ENCODE results near the gene CES5A.
"Not testable (repeated sequence)": the region's sequence is repeated elsewhere in the genome, so short reads cannot be mapped to it uniquely, and the experiment has no call there.

CES5A gene

DNA sequence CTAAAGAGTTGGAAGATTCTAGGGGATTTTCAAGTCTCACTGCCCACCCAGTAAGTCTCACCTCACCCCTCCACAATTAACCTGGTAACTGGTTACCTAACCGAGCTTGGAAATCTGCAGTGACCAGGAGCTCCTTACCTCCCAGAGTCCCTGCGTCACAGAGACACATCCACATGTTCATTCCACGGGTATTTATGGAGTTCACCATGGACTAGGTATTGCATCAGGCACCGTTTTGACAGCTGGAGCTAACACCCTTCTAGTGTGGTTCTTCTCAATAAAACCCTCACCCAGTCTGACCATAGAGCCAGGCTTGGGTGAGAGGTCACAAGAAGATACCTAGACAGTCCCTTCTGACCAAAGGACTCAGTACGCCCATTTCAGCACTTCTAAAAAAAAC, 2.1 kb downstream of the CES5A start:
- H3K27me3 ChIP-seq (ENCODE audit: insufficient read depth, low read depth, severe bottlenecking) = no peaks in the 10 kb centered on the region
- H3K4me3 ChIP-seq (ENCODE audit: low read depth, low read length) = no peak overlapping the region
- DNase-seq = no peak
- H3K9me3 ChIP-seq (ENCODE audit: severe bottlenecking) = no peaks in the 10 kb centered on the region
- no peaks in the 10 kb centered on the region for H3K36me3 ChIP-seq
- TF ChIP-seq, protein P1, sequence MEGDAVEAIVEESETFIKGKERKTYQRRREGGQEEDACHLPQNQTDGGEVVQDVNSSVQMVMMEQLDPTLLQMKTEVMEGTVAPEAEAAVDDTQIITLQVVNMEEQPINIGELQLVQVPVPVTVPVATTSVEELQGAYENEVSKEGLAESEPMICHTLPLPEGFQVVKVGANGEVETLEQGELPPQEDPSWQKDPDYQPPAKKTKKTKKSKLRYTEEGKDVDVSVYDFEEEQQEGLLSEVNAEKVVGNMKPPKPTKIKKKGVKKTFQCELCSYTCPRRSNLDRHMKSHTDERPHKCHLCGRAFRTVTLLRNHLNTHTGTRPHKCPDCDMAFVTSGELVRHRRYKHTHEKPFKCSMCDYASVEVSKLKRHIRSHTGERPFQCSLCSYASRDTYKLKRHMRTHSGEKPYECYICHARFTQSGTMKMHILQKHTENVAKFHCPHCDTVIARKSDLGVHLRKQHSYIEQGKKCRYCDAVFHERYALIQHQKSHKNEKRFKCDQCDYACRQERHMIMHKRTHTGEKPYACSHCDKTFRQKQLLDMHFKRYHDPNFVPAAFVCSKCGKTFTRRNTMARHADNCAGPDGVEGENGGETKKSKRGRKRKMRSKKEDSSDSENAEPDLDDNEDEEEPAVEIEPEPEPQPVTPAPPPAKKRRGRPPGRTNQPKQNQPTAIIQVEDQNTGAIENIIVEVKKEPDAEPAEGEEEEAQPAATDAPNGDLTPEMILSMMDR (IDR thresholded peaks at IDR 0.05; ENCODE audit: low read depth, low read length) = no peak
- no peak overlapping the region for H3K27ac ChIP-seq

DNA sequence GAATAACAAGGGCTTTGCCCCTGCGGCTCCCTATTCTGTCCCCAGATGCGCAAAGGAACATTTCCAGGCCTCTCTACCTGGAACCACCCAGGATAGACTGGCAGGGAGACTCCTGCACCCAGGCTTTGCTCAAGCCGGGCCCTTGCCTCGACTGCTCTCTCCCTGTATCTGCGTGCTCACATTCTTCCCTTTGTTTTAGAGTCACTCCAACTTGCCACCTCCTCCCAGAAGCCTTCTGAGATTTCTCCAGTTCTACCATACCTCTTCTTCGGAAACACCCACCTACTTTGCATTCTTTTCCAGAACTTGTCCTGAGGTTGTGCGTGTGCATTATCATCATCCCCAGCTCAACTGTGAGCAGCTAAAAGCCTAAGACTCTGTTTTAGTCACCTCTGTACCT, 3.0 kb downstream of the CES5A start:
- no peak overlapping the region for H3K27ac ChIP-seq
- H3K4me3 ChIP-seq (ENCODE audit: low read depth, low read length) = no peak overlapping the region
- DNase-seq = no peak
- TF ChIP-seq, protein P1 (IDR thresholded peaks at IDR 0.05; ENCODE audit: low read depth, low read length) = no peak
- no peaks in the 10 kb centered on the region for H3K27me3 ChIP-seq (ENCODE audit: insufficient read depth, low read depth, severe bottlenecking)
- no peaks in the 10 kb centered on the region for H3K36me3 ChIP-seq
- no peaks in the 10 kb centered on the region for H3K9me3 ChIP-seq (ENCODE audit: severe bottlenecking)

DNA sequence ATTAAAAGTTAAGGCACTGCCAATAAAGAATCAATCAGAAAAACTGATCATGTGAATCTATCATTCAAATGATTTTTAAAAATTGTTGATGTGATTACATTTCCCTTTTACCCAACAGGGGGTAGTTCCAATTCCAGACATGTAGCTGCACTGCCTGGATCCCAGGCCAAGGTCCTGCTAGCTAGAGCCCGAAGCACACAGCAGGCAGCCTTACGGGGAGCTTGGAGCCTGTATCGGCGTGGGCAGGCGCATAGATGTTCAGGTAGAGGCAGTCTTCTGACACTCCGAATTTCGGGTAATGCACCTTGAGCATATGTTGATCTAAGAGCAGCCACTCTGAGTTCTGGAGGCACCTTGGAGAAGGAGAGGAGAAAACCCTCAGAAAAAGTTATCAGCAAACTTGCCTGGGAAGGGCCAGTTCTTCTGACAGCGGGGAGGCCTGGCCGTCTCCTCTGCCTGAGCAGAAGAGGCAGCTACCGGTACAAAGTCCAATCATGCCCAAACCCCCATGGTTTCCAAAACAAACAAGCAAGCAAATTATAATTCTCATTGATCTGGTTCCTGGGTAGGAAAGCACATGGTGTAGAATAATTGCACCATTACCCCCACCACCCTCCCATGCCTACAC, 3.6 kb downstream of the CES5A start:
- Histone ChIP-seq H3K27ac (no peak overlapping the region), H3K27me3 (ENCODE audit: insufficient read depth, low read depth, severe bottlenecking) (no peaks in the 10 kb centered on the region), H3K9me3 (ENCODE audit: severe bottlenecking) (no peaks in the 10 kb centered on the region), H3K36me3 (no peaks in the 10 kb centered on the region), H3K4me3 (ENCODE audit: low read depth, low read length) (no peak overlapping the region)
- TF ChIP-seq, protein P1 (IDR thresholded peaks at IDR 0.05; ENCODE audit: low read depth, low read length) = no peak
- DNase-seq = no peak

DNA sequence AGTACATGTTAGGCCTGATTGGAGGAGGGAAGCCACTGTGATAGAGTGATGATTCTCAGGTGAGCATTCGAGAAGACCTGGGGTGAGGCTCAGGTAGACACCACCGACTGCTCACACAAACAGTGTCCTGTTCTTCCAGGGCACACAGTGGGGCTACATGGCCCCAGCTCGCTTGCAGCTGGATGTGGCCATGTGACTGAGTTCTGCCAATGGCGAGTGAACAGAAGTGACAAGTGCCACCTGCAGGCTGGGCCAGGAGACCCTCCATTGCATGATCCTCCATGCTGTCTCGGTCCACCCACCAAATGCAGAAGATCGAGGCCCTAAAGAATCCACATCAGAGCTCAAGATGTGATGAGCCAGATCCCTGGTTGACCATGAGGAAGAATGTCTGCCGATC, 6.2 kb downstream of the CES5A start:
- H3K4me3 ChIP-seq (ENCODE audit: low read depth, low read length) = no peak overlapping the region
- H3K27ac ChIP-seq = no peak overlapping the region
- no peak for DNase-seq
- H3K27me3 ChIP-seq (ENCODE audit: insufficient read depth, low read depth, severe bottlenecking) = no peaks in the 10 kb centered on the region
- no peaks in the 10 kb centered on the region for H3K36me3 ChIP-seq
- TF ChIP-seq, protein P1 (IDR thresholded peaks at IDR 0.05; ENCODE audit: low read depth, low read length) = no peak
- no peaks in the 10 kb centered on the region for H3K9me3 ChIP-seq (ENCODE audit: severe bottlenecking)

DNA sequence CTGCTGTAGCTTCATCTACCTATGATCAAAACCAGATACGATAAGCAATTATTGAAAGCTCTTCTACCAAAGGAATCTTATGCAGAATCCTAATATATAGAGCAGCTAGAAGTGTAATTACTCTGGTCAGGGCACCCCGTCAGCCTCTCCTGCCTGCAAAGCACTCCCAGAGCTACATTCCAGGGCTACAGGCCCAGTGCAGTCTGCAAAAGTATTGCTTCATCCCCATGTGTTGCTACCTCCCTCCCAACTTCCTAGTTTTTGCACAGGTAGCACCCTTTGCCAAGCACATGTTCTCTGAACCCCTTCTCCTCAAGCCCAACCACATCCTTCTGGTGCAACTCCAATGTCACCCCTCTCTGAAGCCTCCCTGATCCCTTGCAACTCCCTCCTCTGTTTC, 7.0 kb downstream of the CES5A start:
- no peaks in the 10 kb centered on the region for H3K27me3 ChIP-seq (ENCODE audit: insufficient read depth, low read depth, severe bottlenecking)
- no peak for DNase-seq
- no peaks in the 10 kb centered on the region for H3K36me3 ChIP-seq
- H3K27ac ChIP-seq = no peak overlapping the region
- no peaks in the 10 kb centered on the region for H3K9me3 ChIP-seq (ENCODE audit: severe bottlenecking)
- TF ChIP-seq, protein P1 (IDR thresholded peaks at IDR 0.05; ENCODE audit: low read depth, low read length) = no peak
- no peak overlapping the region for H3K4me3 ChIP-seq (ENCODE audit: low read depth, low read length)

DNA sequence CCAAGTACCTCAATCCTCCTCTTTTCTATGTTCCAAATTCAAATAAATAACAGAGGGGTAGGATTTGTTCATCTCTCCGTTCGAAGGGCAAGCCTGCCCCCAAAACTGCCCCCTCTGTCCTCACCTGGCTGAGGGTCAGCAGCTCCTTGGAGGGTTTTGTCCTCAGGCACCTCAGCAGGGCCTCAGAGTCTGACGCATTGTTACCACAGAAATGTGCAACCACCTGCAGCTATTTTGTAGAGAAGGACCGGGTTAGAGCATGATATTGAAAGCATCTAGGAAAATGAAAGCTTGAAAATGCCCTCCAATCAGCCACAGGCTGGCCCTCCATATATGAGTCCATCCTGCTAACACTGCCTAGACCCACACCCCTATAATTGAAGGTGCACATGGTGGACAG, 13.9 kb downstream of the CES5A start:
- H3K27me3 ChIP-seq (ENCODE audit: insufficient read depth, low read depth, severe bottlenecking) = no peaks in the 10 kb centered on the region
- H3K27ac ChIP-seq = no peak overlapping the region
- H3K9me3 ChIP-seq (ENCODE audit: severe bottlenecking) = no peaks in the 10 kb centered on the region
- no peak overlapping the region for H3K4me3 ChIP-seq (ENCODE audit: low read depth, low read length)
- no peaks in the 10 kb centered on the region for H3K36me3 ChIP-seq
- TF ChIP-seq, protein P1 (IDR thresholded peaks at IDR 0.05; ENCODE audit: low read depth, low read length) = no peak
- no peak for DNase-seq

DNA sequence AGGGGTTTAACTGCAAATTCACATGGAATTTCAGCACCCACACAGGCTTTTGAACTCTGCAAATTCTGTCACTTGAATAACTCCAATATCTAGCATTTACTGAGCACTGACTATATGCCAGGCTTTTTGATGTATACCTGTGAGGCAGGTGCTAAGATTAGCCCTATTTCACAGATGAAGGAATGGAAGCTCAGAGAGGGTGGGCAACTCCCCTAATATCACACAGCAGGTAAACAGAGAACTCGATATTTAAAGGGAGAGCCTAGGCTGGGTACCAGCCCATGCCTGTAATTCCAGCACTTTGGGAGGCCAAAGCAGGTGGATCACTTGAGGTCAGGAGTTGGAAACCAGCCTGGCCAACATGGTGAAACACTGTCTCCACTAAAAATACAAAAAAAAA, 17.5 kb downstream of the CES5A start:
- DNase-seq; H3K27me3 ChIP-seq (ENCODE audit: insufficient read depth, low read depth, severe bottlenecking); H3K4me3 ChIP-seq (ENCODE audit: low read depth, low read length); H3K27ac ChIP-seq; H3K36me3 ChIP-seq; H3K9me3 ChIP-seq (ENCODE audit: severe bottlenecking): not testable (repeated sequence)

All from WERI-Rb-1 (cell line).